GM13977 (cell line): ENCODE measurements around the gene INF2.

Experiments used
- DNase-seq: peaks from one replicate; pipeline ENCODE4 v3.0.0; 2012; ENCODE audit warnings: low spot score
- in situ Hi-C: fragments of 300-500 bp; cut with MboI; formaldehyde crosslinking; loops from one replicate; pipeline ENCODE4 v1.12.0; 2022; ENCODE audit warnings: low sequenced_read_pairs, low pct_unique_long_range_greater_than_20kb, mixed read lengths, inconsistent platforms; ENCODE audit not compliant: unreplicated experiment
- TF ChIP-seq, protein P1 (sequence below): IDR thresholded peaks from 2 replicates; pipeline ENCODE4 v1.5.1; 2012; ENCODE audit warnings: mild to moderate bottlenecking, control low read depth; ENCODE audit not compliant: insufficient read depth; ENCODE audit errors: extremely low read depth, missing control alignments

INF2 gene

DNA sequence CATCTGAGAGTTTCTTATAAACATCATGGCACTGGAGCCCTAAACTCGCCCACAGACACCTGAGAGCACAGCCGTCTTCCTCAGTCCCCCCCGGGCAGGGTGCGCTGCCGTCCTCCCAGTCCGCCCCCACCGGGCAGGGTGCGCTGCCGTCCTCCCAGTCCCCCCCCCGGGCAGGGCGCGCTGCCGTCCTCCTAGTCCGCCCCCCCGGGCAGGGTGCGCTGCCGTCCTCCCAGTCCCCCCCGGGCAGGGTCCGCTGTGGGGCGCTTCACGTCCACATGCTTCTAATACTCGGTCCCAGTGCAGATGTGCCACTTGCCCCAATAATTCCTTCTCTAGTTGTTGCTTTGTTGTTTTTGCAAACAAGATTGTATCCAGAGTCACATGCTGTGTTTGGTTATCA is 27.7 kb downstream of the INF2 start:
- DNase-seq, result no peak
- TF ChIP-seq, protein P1, sequence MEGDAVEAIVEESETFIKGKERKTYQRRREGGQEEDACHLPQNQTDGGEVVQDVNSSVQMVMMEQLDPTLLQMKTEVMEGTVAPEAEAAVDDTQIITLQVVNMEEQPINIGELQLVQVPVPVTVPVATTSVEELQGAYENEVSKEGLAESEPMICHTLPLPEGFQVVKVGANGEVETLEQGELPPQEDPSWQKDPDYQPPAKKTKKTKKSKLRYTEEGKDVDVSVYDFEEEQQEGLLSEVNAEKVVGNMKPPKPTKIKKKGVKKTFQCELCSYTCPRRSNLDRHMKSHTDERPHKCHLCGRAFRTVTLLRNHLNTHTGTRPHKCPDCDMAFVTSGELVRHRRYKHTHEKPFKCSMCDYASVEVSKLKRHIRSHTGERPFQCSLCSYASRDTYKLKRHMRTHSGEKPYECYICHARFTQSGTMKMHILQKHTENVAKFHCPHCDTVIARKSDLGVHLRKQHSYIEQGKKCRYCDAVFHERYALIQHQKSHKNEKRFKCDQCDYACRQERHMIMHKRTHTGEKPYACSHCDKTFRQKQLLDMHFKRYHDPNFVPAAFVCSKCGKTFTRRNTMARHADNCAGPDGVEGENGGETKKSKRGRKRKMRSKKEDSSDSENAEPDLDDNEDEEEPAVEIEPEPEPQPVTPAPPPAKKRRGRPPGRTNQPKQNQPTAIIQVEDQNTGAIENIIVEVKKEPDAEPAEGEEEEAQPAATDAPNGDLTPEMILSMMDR, result no peak
- in situ Hi-C loops, result no loop called here

DNA sequence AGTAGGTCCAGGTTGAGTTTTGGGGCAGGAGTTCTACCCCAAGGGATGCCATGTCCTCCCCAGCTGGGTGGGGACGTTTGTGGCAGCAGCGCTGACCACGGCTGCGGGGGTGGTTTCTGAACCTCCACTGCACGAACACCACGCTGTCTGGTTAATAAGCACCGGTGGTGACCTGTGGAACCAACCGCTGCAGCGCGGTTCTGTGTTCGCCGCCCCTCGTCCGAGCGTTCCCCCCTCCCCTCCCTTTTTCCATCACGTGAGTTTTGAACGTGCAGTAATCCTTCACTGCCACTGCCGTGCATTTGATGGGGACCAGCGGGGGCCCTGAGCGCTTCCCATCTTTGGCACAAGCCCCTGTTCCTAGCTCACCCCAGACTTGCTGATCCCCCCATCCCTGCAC is 28.2 kb downstream of the INF2 start:
- TF ChIP-seq, protein P1, result no peak
- in situ Hi-C loops, result no loop called here

DNA sequence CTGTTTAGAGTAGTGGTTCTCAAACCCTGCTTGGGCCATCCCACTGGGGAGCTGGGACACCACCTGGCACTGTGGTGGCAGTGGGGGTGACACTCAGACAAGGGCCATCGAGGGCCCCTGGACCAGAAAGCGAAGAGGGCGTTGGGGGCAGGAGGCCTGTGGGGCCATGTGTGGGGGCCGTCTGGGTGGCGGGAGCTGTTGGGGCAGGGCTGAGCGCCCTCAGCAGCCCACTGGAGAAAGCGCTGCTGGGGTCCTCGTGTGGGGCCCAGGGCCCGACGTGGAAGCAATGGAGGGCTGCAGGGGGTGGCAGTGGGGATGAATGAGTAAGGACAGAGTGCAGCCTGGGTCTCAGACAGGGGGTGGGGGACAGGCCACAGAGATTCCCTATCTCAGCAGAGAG is 28.7 kb downstream of the INF2 start:
- TF ChIP-seq, protein P1, result no peak
- in situ Hi-C loops, result no loop called here
- DNase-seq, result no peak

More for the DNA sequence above, 28.2 kb downstream of the INF2 start:
- no peak for DNase-seq

DNA sequence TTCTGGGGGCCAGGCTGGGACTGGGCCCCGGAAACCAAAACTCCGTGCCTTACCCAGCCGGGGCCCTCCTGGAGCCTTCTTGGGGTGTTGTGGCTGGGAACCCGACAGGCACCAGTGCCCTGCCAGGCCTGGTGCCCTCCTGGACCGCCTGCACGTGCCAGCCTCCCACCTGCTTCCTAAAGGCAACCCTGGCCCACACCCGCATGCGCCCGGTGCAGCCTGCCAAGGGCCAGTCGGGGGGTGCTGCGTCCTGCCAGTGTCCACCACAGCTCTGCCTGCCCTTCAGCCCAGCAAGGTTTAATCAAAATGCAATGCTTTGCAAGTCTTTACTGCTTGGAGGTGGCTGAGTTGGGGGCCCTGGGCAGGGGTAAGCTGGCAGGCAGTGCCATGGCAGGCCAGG is 29.5 kb downstream of the INF2 start:
- TF ChIP-seq, protein P1, result no peak
- no peak for DNase-seq
- in situ Hi-C loops, result no loop called here

DNA sequence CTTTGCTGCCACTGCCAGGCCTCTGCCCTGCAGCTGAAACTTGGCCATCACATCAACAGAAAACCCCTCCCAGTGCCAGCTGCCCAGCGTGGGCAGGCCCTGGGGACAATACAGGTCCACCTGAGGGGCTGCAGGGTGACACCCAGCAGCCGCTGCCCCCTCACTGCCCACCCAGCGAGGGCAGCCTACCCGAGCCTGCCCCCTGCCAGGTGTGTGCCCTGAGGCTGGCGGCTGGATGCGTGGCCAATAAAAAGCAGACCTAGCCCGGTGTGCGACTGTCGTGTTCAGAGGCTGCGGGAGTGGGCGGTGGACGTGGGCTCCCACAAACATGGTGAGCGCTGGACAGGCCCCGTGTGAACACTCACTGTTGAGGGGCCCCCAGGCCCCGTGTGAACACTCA is 29.9 kb downstream of the INF2 start:
- TF ChIP-seq, protein P1, result no peak
- in situ Hi-C loops, result no loop called here
- DNase-seq, result no peak

DNA sequence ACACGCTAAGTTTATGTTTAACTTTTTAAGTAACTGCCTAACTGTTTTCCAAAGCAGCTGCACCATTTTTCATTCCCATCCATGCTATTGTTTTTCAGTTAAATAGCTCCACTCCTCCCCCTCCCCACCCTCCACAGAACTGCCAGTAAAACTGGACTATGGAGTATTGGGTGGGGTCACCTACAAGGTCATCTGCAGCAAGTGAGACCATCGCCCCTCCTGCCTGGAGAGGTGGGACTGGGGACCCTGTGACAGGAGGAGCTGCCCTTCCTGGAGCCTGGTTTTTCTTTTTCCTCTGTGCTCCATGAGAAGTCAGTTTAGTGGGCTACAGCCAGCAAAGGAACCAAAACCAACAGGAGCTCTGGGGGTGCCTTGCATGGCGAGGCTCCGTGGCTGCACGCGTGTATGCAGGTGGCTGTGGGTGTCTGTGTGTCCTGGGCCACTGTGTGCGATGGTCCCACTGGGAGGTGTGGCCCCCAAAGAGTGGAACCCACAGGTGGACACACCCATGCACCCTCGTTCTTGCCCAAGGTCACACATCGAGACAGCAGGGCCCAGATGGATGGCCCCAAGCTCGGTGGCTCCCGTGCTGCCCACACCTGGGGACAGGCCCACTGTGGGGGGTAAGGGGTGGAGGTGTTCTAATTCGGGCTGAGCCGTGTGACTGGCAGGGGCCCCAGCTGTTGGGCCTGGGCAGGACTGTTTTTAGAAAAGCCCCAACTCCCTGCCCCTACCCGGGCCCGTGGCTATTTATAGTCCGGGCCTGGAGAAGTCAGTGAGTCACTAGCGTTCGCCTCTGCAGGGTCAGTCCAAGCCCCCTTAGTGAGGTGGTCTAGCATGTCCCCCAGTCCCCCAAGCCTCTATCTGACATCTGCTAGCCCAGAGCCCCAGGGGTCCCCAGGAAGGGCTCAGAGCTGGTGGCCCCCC is 32.4 kb downstream of the INF2 start:
- TF ChIP-seq, protein P1, result no peak
- in situ Hi-C loops, result no loop called here
- DNase-seq, result no peak
